H1 (cell line): ENCODE measurements around the gene RERE. TPM values are rescaled to one million over a fixed set of nuclear protein-coding genes. Genes with fewer than 3 reads are reported as not detected.

ENCODE experiments used
- CTCF ChIA-PET: fragments of 300-600 bp; sonication (Branson Sonifier 250); formaldehyde crosslinking; loops from one replicate; lab custom pipeline; 2021; ENCODE audit not compliant: partially characterized antibody; lab: Charles Lee
- POLR2A ChIA-PET: fragments of 300-600 bp; sonication (Branson Sonifier 250); formaldehyde crosslinking; loops from one replicate; lab custom pipeline; 2021; ENCODE audit warnings: inconsistent platforms; ENCODE audit not compliant: partially characterized antibody; lab: Charles Lee
- DNase-seq, 2 experiments: peaks; one replicate each; pipeline versions ENCODE4 v3.0.0 to v3.0.0-alpha.2; 2010 to 2022; ENCODE audit warnings: low spot score in 2 of 2, low read depth in 1 of 2, mixed read lengths in 1 of 2
- FAIRE-seq: peaks from 2 replicates; lab custom pipeline; 2011; peaks lifted over from hg19 to GRCh38; lab: Jason Lieb, UNC
- H2AFZ ChIP-seq: 2 replicates; pipeline ENCODE4 v1.8.1; 2012; ENCODE audit warnings: low read length, inconsistent platforms
- H2AK5ac ChIP-seq: 2 replicates; pipeline ENCODE4 v1.6.1; 2013; ENCODE audit warnings: low read depth, low read length
- H2BK120ac ChIP-seq: replicated peaks from 2 replicates; pipeline ENCODE3; 2013; ENCODE audit warnings: low read depth, low read length, inconsistent platforms
- H2BK12ac ChIP-seq: 2 replicates; pipeline ENCODE4 v1.6.1; 2013; ENCODE audit warnings: low read depth, low read length
- H2BK15ac ChIP-seq: 2 replicates; pipeline ENCODE4 v1.6.1; 2013; ENCODE audit warnings: low read length
- H2BK20ac ChIP-seq: 2 replicates; pipeline ENCODE4 v1.6.1; 2013; ENCODE audit warnings: low read length
- H2BK5ac ChIP-seq: 2 replicates; pipeline ENCODE4 v1.6.1; 2013; ENCODE audit warnings: low read depth, low read length
- H3K14ac ChIP-seq: 2 replicates; pipeline ENCODE4 v1.6.1; 2013; ENCODE audit warnings: inconsistent platforms; ENCODE audit not compliant: insufficient read length
- H3K18ac ChIP-seq: 2 replicates; pipeline ENCODE4 v1.6.1; 2013; ENCODE audit warnings: low read length; ENCODE audit errors: extremely low read depth
- H3K23ac ChIP-seq: 2 replicates; pipeline ENCODE4 v1.6.1; 2013; ENCODE audit warnings: inconsistent platforms; ENCODE audit not compliant: insufficient read length
- H3K23me2 ChIP-seq: 2 replicates; pipeline ENCODE4 v1.6.1; 2013; ENCODE audit warnings: low read depth, low read length
- H3K27ac ChIP-seq: 2 replicates; pipeline ENCODE4 v1.6.1; 2011; ENCODE audit warnings: low read depth, low read length, inconsistent platforms
- H3K27me3 ChIP-seq, 4 experiments: replicated peaks in 1 of 4; 1 replicate in 1 of 4; 2 replicates in 3 of 4; pipeline versions ENCODE4 v1.6.1 to v1.8.1; 2011 to 2013; ENCODE audit warnings: low read length in 3 of 4, mild to moderate bottlenecking in 3 of 4, inconsistent platforms in 2 of 4, mixed read lengths in 2 of 4, moderate library complexity in 1 of 4; ENCODE audit not compliant: control insufficient read depth in 3 of 4, insufficient read depth in 3 of 4; ENCODE audit errors: extremely low read depth in 1 of 4
- H3K36me3 ChIP-seq, 4 experiments: 2 replicates each; pipeline versions ENCODE4 v1.6.1 to v1.8.1; 2011 to 2013; ENCODE audit warnings: mild to moderate bottlenecking in 4 of 4, low read length in 3 of 4, moderate library complexity in 2 of 4, control low read depth in 1 of 4, inconsistent platforms in 1 of 4; ENCODE audit not compliant: insufficient read depth in 4 of 4, control insufficient read depth in 2 of 4
- H3K4ac ChIP-seq: replicated peaks from 2 replicates; pipeline ENCODE3; 2013; ENCODE audit warnings: low read length, low read depth, mixed read lengths, inconsistent platforms; ENCODE audit not compliant: insufficient read length
- H3K4me1 ChIP-seq, 4 experiments: replicated peaks in 1 of 4; 1 replicate in 1 of 4; 2 replicates in 3 of 4; pipeline versions ENCODE4 v1.6.1 to v1.8.1; 2011 to 2013; ENCODE audit warnings: low read length in 3 of 4, inconsistent platforms in 2 of 4, mixed read lengths in 1 of 4; ENCODE audit not compliant: insufficient read depth in 4 of 4, control insufficient read depth in 3 of 4
- H3K4me2 ChIP-seq, 2 experiments: 2 replicates each; pipeline versions ENCODE4 v1.6.1 to v1.8.1; 2011 to 2013; ENCODE audit warnings: low read depth in 2 of 2, low read length in 2 of 2, control low read depth in 1 of 2, inconsistent platforms in 1 of 2, mild to moderate bottlenecking in 1 of 2; ENCODE audit not compliant: insufficient read depth in 1 of 2
- H3K4me3 ChIP-seq, 4 experiments: fragments of 200-600, 300-600 bp in 1 of 4; sonication (generic), shearing (Covaris generic), sonication (Bioruptor Twin) in 1 of 4; 2 replicates each; pipeline versions ENCODE4 v1.5.1 to v1.8.1; 2011 to 2016; ENCODE audit warnings: low read length in 4 of 4, low read depth in 3 of 4, control low read depth in 2 of 4, inconsistent platforms in 2 of 4, mild to moderate bottlenecking in 2 of 4, mixed read lengths in 1 of 4, moderate library complexity in 1 of 4; ENCODE audit not compliant: insufficient read depth in 2 of 4; ENCODE audit errors: extremely low read depth in 1 of 4
- H3K56ac ChIP-seq: replicated peaks from 2 replicates; pipeline ENCODE3; 2013; ENCODE audit warnings: low read depth, mild to moderate bottlenecking, mixed read lengths, low read length, inconsistent platforms; ENCODE audit not compliant: insufficient read length
- H3K79me1 ChIP-seq: 2 replicates; pipeline ENCODE4 v1.6.1; 2013; ENCODE audit warnings: low read depth, low read length, control low read depth
- H3K79me2 ChIP-seq, 2 experiments: 2 replicates each; pipeline versions ENCODE4 v1.6.1 to v1.8.1; 2012 to 2013; ENCODE audit warnings: low read length in 2 of 2, mild to moderate bottlenecking in 2 of 2, inconsistent platforms in 1 of 2; ENCODE audit not compliant: insufficient read depth in 2 of 2, control insufficient read depth in 1 of 2
- H3K9ac ChIP-seq, 4 experiments: replicated peaks in 1 of 4; 1 replicate in 1 of 4; 2 replicates in 3 of 4; pipeline versions ENCODE4 v1.6.1 to v1.8.1; 2011 to 2013; ENCODE audit warnings: low read depth in 3 of 4, low read length in 3 of 4, control low read depth in 2 of 4, mild to moderate bottlenecking in 2 of 4, moderate library complexity in 2 of 4, inconsistent platforms in 1 of 4; ENCODE audit errors: extremely low read depth in 1 of 4
- H3K9me3 ChIP-seq, 2 experiments: 2 replicates each; pipeline versions ENCODE4 v1.6.1 to v1.8.1; 2012 to 2013; ENCODE audit warnings: mild to moderate bottlenecking in 2 of 2, moderate library complexity in 2 of 2, control low read depth in 1 of 2, inconsistent platforms in 1 of 2, low read depth in 1 of 2, low read length in 1 of 2, mixed read lengths in 1 of 2; ENCODE audit not compliant: insufficient read depth in 2 of 2
- H4K20me1 ChIP-seq, 2 experiments: replicated peaks in 1 of 2; 2 replicates each; pipeline versions ENCODE3 to v1.8.1; 2011 to 2013; ENCODE audit warnings: inconsistent platforms in 2 of 2, low read length in 2 of 2, mild to moderate bottlenecking in 1 of 2; ENCODE audit not compliant: insufficient read depth in 2 of 2, control insufficient read depth in 1 of 2
- H4K5ac ChIP-seq: 2 replicates; pipeline ENCODE4 v1.6.1; 2013; ENCODE audit warnings: low read length, low read depth, mixed read lengths, inconsistent platforms; ENCODE audit not compliant: insufficient read length
- H4K8ac ChIP-seq: 2 replicates; pipeline ENCODE4 v1.8.0; 2013; ENCODE audit warnings: mild to moderate bottlenecking, moderate library complexity, low read length, inconsistent platforms; ENCODE audit not compliant: insufficient read depth; ENCODE audit errors: extremely low read depth
- H4K91ac ChIP-seq: replicated peaks from 2 replicates; pipeline ENCODE3; 2013; ENCODE audit warnings: low read length, mixed read lengths, inconsistent platforms; ENCODE audit not compliant: insufficient read length
- ATF3 ChIP-seq: IDR thresholded peaks from 2 replicates; pipeline ENCODE4 v1.6.1; 2011; ENCODE audit warnings: low read depth, mild to moderate bottlenecking, low read length; ENCODE audit not compliant: insufficient read depth
- BACH1 ChIP-seq: IDR thresholded peaks from 2 replicates; pipeline ENCODE4 v1.6.1; 2012; ENCODE audit warnings: low read length, improper control_type of control experiment
- CHD1 ChIP-seq: IDR thresholded peaks from 2 replicates; pipeline ENCODE4 v1.6.1; 2012; ENCODE audit warnings: low read depth, low read length, improper control_type of control experiment
- CTBP2 ChIP-seq: IDR thresholded peaks from 2 replicates; pipeline ENCODE4 v1.7.0; 2011; ENCODE audit warnings: borderline replicate concordance, mild to moderate bottlenecking, moderate library complexity, mixed read lengths, low read length; ENCODE audit not compliant: insufficient read depth, insufficient read length
- EGR1 ChIP-seq: IDR thresholded peaks from 2 replicates; pipeline ENCODE4 v1.6.1; 2011; ENCODE audit warnings: low read depth, low read length, borderline replicate concordance
- EP300 ChIP-seq, 2 experiments: IDR thresholded peaks; 1 replicate in 1 of 2; 2 replicates in 1 of 2; pipeline ENCODE4 v1.6.1; 2011 to 2012; ENCODE audit warnings: low read depth in 2 of 2, low read length in 2 of 2, mild to moderate bottlenecking in 2 of 2, borderline replicate concordance in 1 of 2, inconsistent platforms in 1 of 2, moderate library complexity in 1 of 2
- JUND ChIP-seq: IDR thresholded peaks from 2 replicates; pipeline ENCODE4 v1.6.1; 2011; ENCODE audit warnings: mild to moderate bottlenecking, improper control_type of control experiment, low read length
- SP2 ChIP-seq: IDR thresholded peaks from 2 replicates; pipeline ENCODE4 v1.6.1; 2012; ENCODE audit warnings: mild to moderate bottlenecking, low read length, inconsistent platforms
- WGBS, 2 experiments: shearing (Covaris generic) in 1 of 2; methylation state at CpG; one replicate each; pipeline versions ENCODE4 v1.1.6 to v1.1.7; 2013 to 2015; ENCODE audit warnings: low lambda C conversion rate in 2 of 2, mixed read lengths in 2 of 2, inconsistent platforms in 1 of 2, low coverage in 1 of 2, missing lambda C conversion rate in 1 of 2; ENCODE audit not compliant: insufficient replicate concordance in 2 of 2, insufficient coverage in 1 of 2, insufficient read length in 1 of 2; ENCODE audit errors: extremely low coverage in 1 of 2, missing lambda C conversion rate in 1 of 2; 5-methylcytosine and 5-hydroxymethylcytosine counted together
- polyA plus RNA-seq, 7 experiments: library from polyadenylated mRNA; depleted of rRNA in 3 of 7; stranded (reverse) in 5 of 7; unstranded in 2 of 7; fragments of >200 nt in 5 of 7; fragments of 200-250 nt in 2 of 7; gene quantifications; 1 replicate in 5 of 7; 2 replicates in 1 of 7; 4 replicates in 1 of 7; pipeline versions ENCODE4 v1.2.1 to v1.2.3, GENCODE V29; 2011 to 2013; ENCODE audit warnings: missing spikeins in 2 of 7, mixed read lengths in 2 of 7
- total RNA-seq: library from RNA; stranded (reverse); fragmentation: NEBNext Ultra II Directional; extraction: Animal tissue kit (Norgen Biotek cat#: 25700); gene quantifications from 2 replicates; pipeline ENCODE4 v1.2.1, GENCODE V29; 2021

Gene RERE
- total and polyA plus RNA-seq, 2 of the 8 experiments (the other 6 are each of a cell fraction or from before 2014, with no cell fraction given): 15.3 to 142 TPM

GRCh38 chr1:8691662-8692061 lies 125.8 kb downstream of the RERE start:
- H3K27me3 ChIP-seq: no peaks in the 10 kb centered on the region
- no peak overlapping the region for H2BK5ac ChIP-seq
- no peak overlapping the region for H3K4me3 ChIP-seq
- no peak overlapping the region for H2BK20ac ChIP-seq
- no peak overlapping the region for H2AFZ ChIP-seq
- H4K91ac ChIP-seq: no peak overlapping the region
- WGBS, 2 experiments: 89% methylated on average over 1 of the region's 1 CpG; no CpG with 5 or more reads in 1 of the 2 experiments
- peaks cover 8% of the 10 kb centered on the region for H3K79me1 ChIP-seq
- no peak overlapping the region for H2AK5ac ChIP-seq
- DNase-seq (no peak), FAIRE-seq (no peak)
- H3K79me2 ChIP-seq: peaks cover 30 to 97% of the 10 kb centered on the region in 2 experiments
- no peak overlapping the region for H3K18ac ChIP-seq
- H3K27ac ChIP-seq: no peak overlapping the region
- peaks cover 25 to 41% of the 10 kb centered on the region in 2 experiments for H4K20me1 ChIP-seq
- POLR2A ChIA-PET: interaction anchor here (0.6 to 10.8 kb wide), 3 partner anchors 11 to 39 kb away, joined by 3 to 73 read pairs (median 3); no protein-coding TSS in a partner anchor
- no peak overlapping the region for H2BK120ac ChIP-seq
- peaks cover 2 to 15% (median 7%) of the 10 kb centered on the region in 4 experiments; a peak in 5 of 7 replicates for H3K4me1 ChIP-seq
- no peak overlapping the region for H3K9ac ChIP-seq
- no peak overlapping the region for H3K4ac ChIP-seq
- H4K8ac ChIP-seq: no peak overlapping the region
- no peak overlapping the region for H3K14ac ChIP-seq
- no peak overlapping the region for H2BK15ac ChIP-seq
- no peak overlapping the region for H3K4me2 ChIP-seq
- H3K23me2 ChIP-seq: no peaks in the 10 kb centered on the region
- CTCF ChIA-PET: interaction anchor here (0.6 to 1.2 kb wide), 3 partner anchors 35 to 333 kb away, joined by 3 to 4 read pairs (median 3); no protein-coding TSS in a partner anchor
- no peak overlapping the region for H3K23ac ChIP-seq
- no peak overlapping the region for H2BK12ac ChIP-seq
- H4K5ac ChIP-seq: no peak overlapping the region
- TF ChIP-seq BACH1: no peak
- TF ChIP-seq EGR1: no peak
- TF ChIP-seq ATF3: no peak
- TF ChIP-seq CTBP2: no peak
- TF ChIP-seq CHD1: no peak
- TF ChIP-seq EP300 (IDR thresholded peaks at IDR 0.05; ENCODE audit: borderline replicate concordance in 1 of 2, low read depth in 2 of 2, low read length in 2 of 2): no peak
- TF ChIP-seq JUND: no peak
- TF ChIP-seq SP2: no peak
- TF ChIP-seq, all 59 proteins: peak for 0
- Histone ChIP-seq H3K9me3 (no peaks in the 10 kb centered on the region), H3K36me3 (no peaks in the 10 kb centered on the region; a peak in 1 of 8 replicates), H3K56ac (no peak overlapping the region)
